HG03439 (cell line): ENCODE measurements around the gene RFNG.

Experiments
- ATAC-seq: cut with Tn5 transposase; IDR thresholded peaks from one replicate; pipeline ENCODE4 v1.9.1; 2021; ENCODE audit warnings: mild to moderate bottlenecking, moderate library complexity; ENCODE audit not compliant: unreplicated experiment

RFNG gene

GRCh38 chr17:82016061-82016874 lies 35.3 kb downstream of the RFNG start:
- ATAC-seq: no peak

DNA sequence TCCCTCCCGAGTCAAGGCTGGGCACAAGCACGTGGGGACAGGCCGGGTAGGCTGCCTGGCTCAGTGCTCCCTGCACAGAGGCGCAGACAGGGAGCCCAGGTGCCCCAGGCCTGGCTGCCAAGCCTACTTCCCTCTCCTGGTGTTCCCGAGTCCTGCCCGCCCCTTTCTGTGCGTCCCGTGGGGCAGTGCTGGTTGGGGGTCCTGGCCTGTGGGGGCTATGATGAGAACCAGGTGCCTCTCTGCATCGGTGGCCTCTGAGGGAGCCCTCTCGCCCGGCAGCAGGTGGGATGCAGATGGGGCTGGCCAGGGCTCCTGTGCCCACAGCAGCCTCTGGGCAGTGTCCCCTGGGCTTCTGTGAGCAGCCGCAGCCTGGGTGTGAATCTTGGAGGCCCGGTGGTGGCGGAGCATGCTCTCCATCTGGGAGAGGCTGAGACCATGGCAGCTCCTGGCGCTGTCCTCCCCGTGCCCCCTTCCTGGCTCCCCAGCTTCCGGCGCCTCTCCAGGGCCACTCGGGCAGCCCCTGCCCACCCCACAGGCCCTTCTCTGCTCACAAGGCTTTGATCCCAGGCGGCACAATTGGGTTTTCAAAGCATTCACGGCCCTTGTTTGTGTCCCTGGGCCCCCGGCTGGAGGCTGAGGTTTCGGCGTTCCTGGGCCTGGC lies 36.2 kb downstream of the RFNG start:
- ATAC-seq: no peak

GRCh38 chr17:82014971-82015310 lies 36.7 kb downstream of the RFNG start:
- ATAC-seq: no peak

DNA sequence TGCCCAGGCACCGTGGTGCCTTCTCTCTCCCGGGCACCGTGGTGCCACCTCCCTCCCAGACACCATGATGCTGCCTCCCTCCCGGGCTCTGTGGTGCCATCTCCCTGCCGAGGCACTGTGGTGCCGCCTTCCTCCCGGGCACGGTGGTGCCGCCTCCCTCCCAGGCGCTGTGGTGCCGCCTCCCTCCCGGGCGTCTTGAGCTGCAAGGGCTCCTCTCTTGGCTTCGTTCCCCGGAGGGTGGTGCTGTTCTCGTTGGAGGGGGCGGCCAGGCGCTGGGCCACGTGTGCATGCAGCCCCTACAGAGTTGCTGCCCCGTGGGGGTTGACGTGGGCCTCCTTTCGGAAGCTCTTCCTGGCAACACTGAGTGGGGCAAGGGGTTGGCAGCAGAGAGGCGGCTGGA lies 37.2 kb downstream of the RFNG start:
- ATAC-seq: no peak

GRCh38 chr17:82013772-82014321 lies 37.8 kb downstream of the RFNG start:
- no peak for ATAC-seq

DNA sequence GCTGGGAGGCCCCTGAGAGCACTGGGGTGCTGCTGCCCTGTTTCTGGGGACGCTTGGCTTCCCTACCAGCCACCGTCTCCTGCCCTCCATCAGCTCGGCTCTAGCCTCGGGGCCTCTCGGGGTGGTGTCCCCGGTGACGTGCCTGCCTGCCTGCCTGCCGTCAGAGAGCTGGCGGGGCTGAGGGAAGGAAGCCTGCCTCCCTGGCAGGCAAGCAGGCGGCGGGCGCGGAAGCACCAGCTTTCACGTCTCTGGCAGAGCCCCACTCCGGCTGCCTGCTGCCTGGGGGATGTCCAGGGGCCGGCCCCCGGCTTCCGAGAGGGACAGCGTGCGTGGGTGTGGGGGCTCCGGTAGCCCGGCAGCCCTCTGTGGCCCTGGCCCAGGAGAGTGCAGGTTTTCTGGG lies 38.3 kb downstream of the RFNG start:
- ATAC-seq: no peak

- ATAC-seq: no peak
These were observed 38.8 kb downstream of the RFNG start for GRCh38 chr17:82012640-82013295.

- no peak for ATAC-seq
These were observed 39.4 kb downstream of the RFNG start for GRCh38 chr17:82012261-82012639.

GRCh38 chr17:82011617-82012187 lies 39.9 kb downstream of the RFNG start:
- ATAC-seq: no peak

GRCh38 chr17:82010575-82011525 lies 40.8 kb downstream of the RFNG start:
- ATAC-seq: no peak

- ATAC-seq: no peak
These were observed 42.2 kb downstream of the RFNG start for GRCh38 chr17:82009413-82009812.

DNA sequence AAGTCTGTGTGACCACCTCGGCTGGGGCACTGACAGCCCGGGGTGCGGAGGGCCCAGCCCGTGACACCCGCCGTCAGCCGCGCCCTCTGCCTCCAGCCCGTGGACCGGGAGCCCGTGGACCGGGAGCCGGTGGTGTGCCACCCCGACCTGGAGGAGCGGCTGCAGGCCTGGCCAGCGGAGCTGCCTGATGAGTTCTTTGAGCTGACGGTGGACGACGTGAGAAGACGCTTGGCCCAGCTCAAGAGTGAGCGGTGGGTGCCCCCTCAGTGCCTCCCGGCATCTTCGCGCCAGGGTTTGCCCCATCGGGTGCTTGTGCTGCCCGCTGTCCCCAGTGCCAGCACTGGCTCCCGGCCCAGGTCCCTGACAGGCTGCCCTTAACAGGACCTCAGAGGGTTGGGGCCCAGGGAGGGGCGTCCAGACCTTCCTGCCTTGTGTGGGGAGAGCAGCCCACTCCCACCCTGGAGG lies 42.6 kb downstream of the RFNG start:
- ATAC-seq: no peak

- ATAC-seq: no peak
These were observed 43.2 kb downstream of the RFNG start for GRCh38 chr17:82008258-82008940.

DNA sequence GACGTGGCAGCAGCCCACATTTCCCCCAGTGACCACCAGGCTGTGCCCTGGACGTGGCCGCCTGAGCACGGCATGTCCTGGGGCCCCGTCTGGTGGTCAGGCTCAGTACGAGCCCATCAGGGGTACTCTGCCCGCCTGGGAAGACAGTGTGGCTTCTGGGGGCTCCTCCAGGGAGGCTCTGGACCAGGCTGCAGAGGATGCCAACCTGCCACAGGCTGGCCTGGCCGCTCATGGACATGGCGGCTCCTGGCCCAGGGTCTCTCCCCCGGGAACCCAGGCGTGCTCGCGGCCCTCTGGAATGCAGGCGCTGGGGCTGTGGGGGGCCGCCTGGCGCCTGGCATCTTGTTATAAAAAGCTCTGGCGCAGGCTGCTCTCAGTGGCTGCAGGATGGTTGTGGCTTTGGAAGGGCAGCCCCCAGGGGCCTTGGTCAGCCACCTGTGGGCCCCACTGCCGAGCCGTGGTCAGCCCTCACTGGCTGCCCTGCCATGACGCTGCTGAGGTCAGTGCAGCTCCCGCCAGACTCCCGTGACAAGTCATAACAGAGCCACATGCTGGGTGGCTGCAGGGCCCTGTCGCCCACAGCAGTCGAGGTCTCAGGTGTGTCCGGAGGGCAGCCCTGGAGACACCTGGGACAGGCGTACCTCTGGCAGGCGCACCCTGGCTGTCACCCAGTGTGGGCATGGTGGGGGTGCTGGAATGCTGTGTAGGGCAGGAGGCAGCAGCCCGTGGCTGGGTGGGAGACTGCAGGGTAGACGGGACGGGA lies 43.9 kb downstream of the RFNG start:
- no peak for ATAC-seq

DNA sequence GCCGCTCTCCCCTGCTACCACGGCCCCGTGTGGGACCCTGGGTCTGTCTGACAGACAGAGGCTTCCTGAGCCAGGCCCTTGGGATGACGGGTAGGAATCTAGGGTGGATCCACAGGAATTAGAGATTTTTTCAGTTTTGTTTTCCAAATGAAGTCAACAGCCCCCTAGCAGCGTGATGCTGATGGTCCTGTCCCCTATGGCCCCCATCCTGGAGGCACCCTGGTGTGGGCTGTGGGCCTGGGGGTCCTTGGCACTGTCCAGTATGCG lies 44.5 kb downstream of the RFNG start:
- ATAC-seq: no peak

- ATAC-seq: no peak
These were observed 45.0 kb downstream of the RFNG start for GRCh38 chr17:82006468-82007227.

- ATAC-seq: no peak
These were observed 45.8 kb downstream of the RFNG start for GRCh38 chr17:82005701-82006348.
